CD4-positive, alpha-beta T cell treated with Interleukin-15 for 4 hours (primary cell): Measurements from ENCODE around the gene U2SURP.
"Not testable (repeated sequence)": the region's sequence is repeated elsewhere in the genome, so short reads cannot be mapped to it uniquely, and the experiment has no call there.

ENCODE experiments used
- DNase-seq: peaks from one replicate; pipeline ENCODE4 v3.0.0-alpha.2; 2020; ENCODE audit warnings: low spot score

The U2SURP gene

GRCh38 chr3:142976621-142977398, 24.6 kb upstream of the U2SURP start:
- no peak for DNase-seq

- DNase-seq: no peak
These were observed 24.0 kb upstream of the U2SURP start for GRCh38 chr3:142977399-142977728.

- DNase-seq: no peak
These were observed 20.3 kb upstream of the U2SURP start for GRCh38 chr3:142981108-142981507.

GRCh38 chr3:142982038-142982773, 19.2 kb upstream of the U2SURP start:
- DNase-seq: no peak

GRCh38 chr3:142983318-142983717, 18.1 kb upstream of the U2SURP start:
- no peak for DNase-seq

GRCh38 chr3:142984255-142984654, 17.1 kb upstream of the U2SURP start:
- no peak for DNase-seq

- peak; percentile 49 for DNase-seq
These were observed 14.2 kb upstream of the U2SURP start for GRCh38 chr3:142987080-142987700.

GRCh38 chr3:142987707-142988106, 13.7 kb upstream of the U2SURP start:
- DNase-seq: no peak

GRCh38 chr3:142988221-142988620, 13.1 kb upstream of the U2SURP start:
- DNase-seq: not testable (repeated sequence)

GRCh38 chr3:142988826-142989225, 12.5 kb upstream of the U2SURP start:
- DNase-seq: not testable (repeated sequence)

- no peak for DNase-seq
These were observed 10.6 kb upstream of the U2SURP start for GRCh38 chr3:142990721-142991120.

- no peak for DNase-seq
These were observed 9.0 kb upstream of the U2SURP start for GRCh38 chr3:142992323-142992722.

GRCh38 chr3:142993958-142994442, 7.4 kb upstream of the U2SURP start:
- DNase-seq: peak; percentile 59

- DNase-seq: no peak
These were observed 4.0 kb upstream of the U2SURP start for GRCh38 chr3:142997330-142997729.

GRCh38 chr3:142998439-142998838, 2.9 kb upstream of the U2SURP start:
- no peak for DNase-seq

GRCh38 chr3:142999881-143000280, 1.5 kb upstream of the U2SURP start:
- no peak for DNase-seq

- no peak for DNase-seq
These were observed 842 bp upstream of the U2SURP start for GRCh38 chr3:143000528-143000927.

GRCh38 chr3:143001034-143001368, 369 bp upstream of the U2SURP start:
- DNase-seq: no peak

GRCh38 chr3:143002083-143002712, 828 bp downstream of the U2SURP start:
- DNase-seq: peak; percentile 4

GRCh38 chr3:143002727-143003126, 1.4 kb downstream of the U2SURP start:
- no peak for DNase-seq

- no peak for DNase-seq
These were observed 3.5 kb downstream of the U2SURP start for GRCh38 chr3:143004823-143005222.

GRCh38 chr3:143010024-143010423, 8.7 kb downstream of the U2SURP start:
- DNase-seq: no peak

GRCh38 chr3:143011705-143012104, 10.3 kb downstream of the U2SURP start:
- DNase-seq: no peak
